PC-3 (cell line): ENCODE results near the gene MTPN. TPM values are rescaled to one million over a fixed set of nuclear protein-coding genes. Genes with fewer than 3 reads are reported as not detected.

ENCODE experiments used
- ATAC-seq: fragments of 200-7000 bp; cut with Tn5 transposase; 2 replicates; pipeline ENCODE4 v1.9.1; 2020; ENCODE audit warnings: mild to moderate bottlenecking, moderate library complexity
- BruUV-seq: library from RNA; stranded (reverse); fragments of 400-500 nt; replicated peaks from 2 replicates; lab custom pipeline; 2021; lab: Mats Ljungman, UMichigan
- CTCF ChIA-PET: fragments of 300-600 bp; sonication (Branson Sonifier 250); formaldehyde crosslinking; loops from one replicate; lab custom pipeline; 2022; ENCODE audit warnings: antibody characterized with exemption; lab: Charles Lee
- POLR2A ChIA-PET: fragments of 300-600 bp; sonication (Branson Sonifier 250); formaldehyde crosslinking; loops from one replicate; lab custom pipeline; 2022; ENCODE audit warnings: antibody characterized with exemption; ENCODE audit not compliant: unreplicated experiment; lab: Charles Lee
- DNase-seq: peaks from one replicate; pipeline ENCODE4 v3.0.0-alpha.2; 2015
- H2AFZ ChIP-seq: fragments of 300-600 bp; sonication (generic); 2 replicates; pipeline ENCODE4 v1.6.0; 2016; ENCODE audit warnings: antibody characterized with exemption, low read length
- H3F3A ChIP-seq: fragments of 300-600 bp; sonication (generic); one replicate; pipeline ENCODE4 v1.6.0; 2017; ENCODE audit warnings: antibody characterized with exemption, low read length, control low read depth, mild to moderate bottlenecking; ENCODE audit not compliant: unreplicated experiment
- H3K27ac ChIP-seq: fragments of 300-600 bp; sonication (generic); 2 replicates; pipeline ENCODE4 v1.5.1; 2016; ENCODE audit warnings: mild to moderate bottlenecking, low read length
- H3K27me3 ChIP-seq: fragments of 300-600 bp; sonication (generic); 2 replicates; pipeline ENCODE4 v1.6.1; 2016; ENCODE audit warnings: low read length, mixed read lengths
- H3K36me3 ChIP-seq: fragments of 300-600 bp; sonication (generic); 2 replicates; pipeline ENCODE4 v1.6.1; 2016; ENCODE audit warnings: low read depth, mixed run types, low read length, mixed read lengths
- H3K4me1 ChIP-seq: fragments of 300-600 bp; sonication (generic); 2 replicates; pipeline ENCODE4 v1.5.1; 2016; ENCODE audit warnings: low read length; ENCODE audit not compliant: insufficient read depth
- H3K4me2 ChIP-seq: fragments of 300-600 bp; sonication (generic); 2 replicates; pipeline ENCODE4 v1.6.0; 2016; ENCODE audit warnings: low read length
- H3K4me3 ChIP-seq: fragments of 300-600 bp; sonication (generic); 2 replicates; pipeline ENCODE4 v1.5.1; 2016; ENCODE audit warnings: mild to moderate bottlenecking, low read length, mixed read lengths
- H3K79me2 ChIP-seq: fragments of 300-600 bp; sonication (generic); 2 replicates; pipeline ENCODE4 v1.6.1; 2017; ENCODE audit warnings: low read length, mixed read lengths
- H3K9ac ChIP-seq: fragments of 300-600 bp; sonication (generic); 2 replicates; pipeline ENCODE4 v1.6.0; 2016; ENCODE audit warnings: mild to moderate bottlenecking, low read length
- H3K9me2 ChIP-seq: fragments of 300-600 bp; sonication (generic); replicated peaks from 2 replicates; pipeline ENCODE4 v1.6.1; 2016; ENCODE audit warnings: mixed run types, low read length, mixed read lengths
- H3K9me3 ChIP-seq: fragments of 300-600 bp; sonication (generic); 2 replicates; pipeline ENCODE4 v1.6.1; 2016; ENCODE audit warnings: low read length, mixed read lengths
- H4K20me1 ChIP-seq: fragments of 300-600 bp; sonication (generic); 2 replicates; pipeline ENCODE4 v1.6.1; 2016; ENCODE audit warnings: low read length, mixed read lengths
- CTCF ChIP-seq: fragments of 300-600 bp; sonication (generic); conservative IDR thresholded peaks from 2 replicates; pipeline ENCODE4 v1.5.1; 2017; ENCODE audit warnings: antibody characterized with exemption, low read depth, mild to moderate bottlenecking, low read length
- EZH2 ChIP-seq: fragments of 300-600 bp; sonication (generic); IDR thresholded peaks from one replicate; pipeline ENCODE4 v1.6.1; 2017; ENCODE audit warnings: antibody characterized with exemption, mild to moderate bottlenecking, low read length; ENCODE audit not compliant: unreplicated experiment
- EZH2phosphoT487 ChIP-seq: fragments of 300-600 bp; sonication (generic); IDR thresholded peaks from 2 replicates; pipeline ENCODE4 v1.6.1; 2018; ENCODE audit warnings: mild to moderate bottlenecking, antibody characterized with exemption, low read length, borderline replicate concordance
- intact Hi-C: fragments of 100-400 bp; cut with micrococcal nuclease; formaldehyde crosslinking; loops from 2 replicates; pipeline ENCODE4 v1.9.0; 2023
- total RNA-seq: library from RNA; depleted of rRNA; stranded (reverse); fragments of >200 nt; gene quantifications from 2 replicates; pipeline ENCODE4 v1.2.3, GENCODE V29; 2014

The MTPN gene
- total RNA-seq, 1 experiment from 2014 or later = 96.0 TPM

- TF ChIP-seq CTCF (no peak), EZH2phosphoT487 (no peak), EZH2 (no peak)
- Histone ChIP-seq H3K9me3 (no peaks in the 10 kb centered on the region), H3K79me2 (no peaks in the 10 kb centered on the region), H3K27me3 (no peaks in the 10 kb centered on the region), H3K36me3 (no peaks in the 10 kb centered on the region), H4K20me1 (no peaks in the 10 kb centered on the region), H3K27ac (no peak overlapping the region), H3K4me1 (no peaks in the 10 kb centered on the region), H2AFZ (no peak overlapping the region), H3F3A (no peaks in the 10 kb centered on the region), H3K9ac (no peak overlapping the region), H3K4me2 (no peak overlapping the region), H3K9me2 (no peaks in the 10 kb centered on the region), H3K4me3 (no peak overlapping the region)
- ATAC-seq (no peak), DNase-seq (no peak)
- no TSS peak for BruUV-seq
- ChIA-PET POLR2A (no interaction called here), CTCF (no interaction called here)
- intact Hi-C loops = no loop called here
Observed at GRCh38 chr7:135900065-135900546, 77.1 kb downstream of the MTPN start.

- Histone ChIP-seq H3K79me2 (no peaks in the 10 kb centered on the region), H3K9me3 (no peaks in the 10 kb centered on the region), H4K20me1 (no peaks in the 10 kb centered on the region), H3K9me2 (no peaks in the 10 kb centered on the region), H3K4me3 (no peak overlapping the region), H3K36me3 (no peaks in the 10 kb centered on the region), H3K4me1 (no peaks in the 10 kb centered on the region), H3F3A (no peaks in the 10 kb centered on the region), H3K27ac (no peak overlapping the region), H3K27me3 (no peaks in the 10 kb centered on the region), H3K9ac (no peak overlapping the region), H3K4me2 (no peak overlapping the region), H2AFZ (no peak overlapping the region)
- intact Hi-C loops = no loop called here
- ChIA-PET CTCF (no interaction called here), POLR2A (no interaction called here)
- BruUV-seq = no TSS peak
- DNase-seq (no peak), ATAC-seq (no peak)
- TF ChIP-seq EZH2 = no peak
Observed at GRCh38 chr7:135899458-135900064, 77.6 kb downstream of the MTPN start.

GRCh38 chr7:135898226-135898625 lies 78.9 kb downstream of the MTPN start:
- CTCF ChIA-PET = no interaction called here
- no TSS peak for BruUV-seq
- intact Hi-C loops = no loop called here

More at GRCh38 chr7:135898226-135898625, 78.9 kb downstream of the MTPN start:
- no peaks in the 10 kb centered on the region for H4K20me1 ChIP-seq
- H3K27me3 ChIP-seq = no peaks in the 10 kb centered on the region
- no peaks in the 10 kb centered on the region for H3K4me1 ChIP-seq
- TF ChIP-seq EZH2phosphoT487 (no peak), CTCF (no peak), EZH2 (no peak)
- H3K27ac ChIP-seq = no peak overlapping the region
- H2AFZ ChIP-seq = no peak overlapping the region
- H3K9ac ChIP-seq = no peak overlapping the region
- H3K9me2 ChIP-seq = no peaks in the 10 kb centered on the region
- DNase-seq (no peak), ATAC-seq (no peak)
- H3F3A ChIP-seq = no peaks in the 10 kb centered on the region
- H3K36me3 ChIP-seq = no peaks in the 10 kb centered on the region
- POLR2A ChIA-PET = no interaction called here
- H3K9me3 ChIP-seq = no peaks in the 10 kb centered on the region
- no peak overlapping the region for H3K4me3 ChIP-seq
- H3K4me2 ChIP-seq = no peak overlapping the region
- H3K79me2 ChIP-seq = no peaks in the 10 kb centered on the region
